COLO668 (cell line): ENCODE data around the gene ZNF747.
"Not testable (repeated sequence)": the region's sequence is repeated elsewhere in the genome, so short reads cannot be mapped to it uniquely, and the experiment has no call there.

ENCODE experiments used
- DNase-seq: peaks from one replicate; lab custom pipeline; 2025; ENCODE audit not compliant: unreplicated experiment; lab: John Stamatoyannopoulos, UW

Gene ZNF747

GRCh38 chr16:30535106-30535776, 583 bp upstream of the ZNF747 start:
- DNase-seq = no peak

- peak; percentile 39 for DNase-seq
Observed at GRCh38 chr16:30533748-30534367, 800 bp downstream of the ZNF747 start.

GRCh38 chr16:30533146-30533522, 1.5 kb downstream of the ZNF747 start:
- peak; percentile 40 for DNase-seq

GRCh38 chr16:30532285-30533145, 2.1 kb downstream of the ZNF747 start:
- DNase-seq = no peak

GRCh38 chr16:30530163-30531037, 4.3 kb downstream of the ZNF747 start:
- DNase-seq = no peak

GRCh38 chr16:30528799-30529457, 5.7 kb downstream of the ZNF747 start:
- DNase-seq = no peak

GRCh38 chr16:30527635-30528178, 7.0 kb downstream of the ZNF747 start:
- peak; percentile 35 for DNase-seq

GRCh38 chr16:30526823-30527634, 7.6 kb downstream of the ZNF747 start:
- peak; percentile 99 for DNase-seq

- peak; percentile 71 for DNase-seq
Observed at GRCh38 chr16:30526137-30526822, 8.4 kb downstream of the ZNF747 start, which contains the start of gene ZNF768. ZNF768 (minus strand) TSS chr16:30526566; CDS start chr16:30526413, 153 bp downstream.

GRCh38 chr16:30525844-30526136, 8.9 kb downstream of the ZNF747 start:
- DNase-seq = no peak

- DNase-seq = no peak
Observed at GRCh38 chr16:30524575-30525568, 9.8 kb downstream of the ZNF747 start.

- no peak for DNase-seq
Observed at GRCh38 chr16:30523768-30524574, 10.7 kb downstream of the ZNF747 start.

- not testable (repeated sequence) for DNase-seq
Observed at GRCh38 chr16:30522702-30523463, 11.8 kb downstream of the ZNF747 start.

- no peak for DNase-seq
Observed at GRCh38 chr16:30521873-30522641, 12.6 kb downstream of the ZNF747 start.

GRCh38 chr16:30521476-30521872, 13.2 kb downstream of the ZNF747 start:
- no peak for DNase-seq
